ENCODE results near the gene EP300.
"Not testable (repeated sequence)": the region's sequence is repeated elsewhere in the genome, so short reads cannot be mapped to it uniquely, and the experiment has no call there.

EP300 gene

GRCh38 chr22:41092023-41092817 lies at the start of gene EP300:
TSS of gene EP300 (plus strand) at chr22:41092592. CDS start at chr22:41093005, 413 bp downstream.
- H3K4me3 ChIP-seq (ENCODE audit: low read length), result peak within 1 kb of the TSS; percentile 83
- TF ChIP-seq, protein P1, sequence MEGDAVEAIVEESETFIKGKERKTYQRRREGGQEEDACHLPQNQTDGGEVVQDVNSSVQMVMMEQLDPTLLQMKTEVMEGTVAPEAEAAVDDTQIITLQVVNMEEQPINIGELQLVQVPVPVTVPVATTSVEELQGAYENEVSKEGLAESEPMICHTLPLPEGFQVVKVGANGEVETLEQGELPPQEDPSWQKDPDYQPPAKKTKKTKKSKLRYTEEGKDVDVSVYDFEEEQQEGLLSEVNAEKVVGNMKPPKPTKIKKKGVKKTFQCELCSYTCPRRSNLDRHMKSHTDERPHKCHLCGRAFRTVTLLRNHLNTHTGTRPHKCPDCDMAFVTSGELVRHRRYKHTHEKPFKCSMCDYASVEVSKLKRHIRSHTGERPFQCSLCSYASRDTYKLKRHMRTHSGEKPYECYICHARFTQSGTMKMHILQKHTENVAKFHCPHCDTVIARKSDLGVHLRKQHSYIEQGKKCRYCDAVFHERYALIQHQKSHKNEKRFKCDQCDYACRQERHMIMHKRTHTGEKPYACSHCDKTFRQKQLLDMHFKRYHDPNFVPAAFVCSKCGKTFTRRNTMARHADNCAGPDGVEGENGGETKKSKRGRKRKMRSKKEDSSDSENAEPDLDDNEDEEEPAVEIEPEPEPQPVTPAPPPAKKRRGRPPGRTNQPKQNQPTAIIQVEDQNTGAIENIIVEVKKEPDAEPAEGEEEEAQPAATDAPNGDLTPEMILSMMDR (conservative IDR thresholded peaks at IDR 0.05; ENCODE audit: low read depth, low read length), result no peak
- DNase-seq (ENCODE audit: low read depth), result no peak

GRCh38 chr22:41043722-41044121 lies 48.7 kb upstream of the EP300 start:
- TF ChIP-seq, protein P1 (conservative IDR thresholded peaks at IDR 0.05; ENCODE audit: low read depth, low read length), result no peak
- no peak overlapping the region for H3K4me3 ChIP-seq (ENCODE audit: low read length)
- no peak for DNase-seq (ENCODE audit: low read depth)

DNA sequence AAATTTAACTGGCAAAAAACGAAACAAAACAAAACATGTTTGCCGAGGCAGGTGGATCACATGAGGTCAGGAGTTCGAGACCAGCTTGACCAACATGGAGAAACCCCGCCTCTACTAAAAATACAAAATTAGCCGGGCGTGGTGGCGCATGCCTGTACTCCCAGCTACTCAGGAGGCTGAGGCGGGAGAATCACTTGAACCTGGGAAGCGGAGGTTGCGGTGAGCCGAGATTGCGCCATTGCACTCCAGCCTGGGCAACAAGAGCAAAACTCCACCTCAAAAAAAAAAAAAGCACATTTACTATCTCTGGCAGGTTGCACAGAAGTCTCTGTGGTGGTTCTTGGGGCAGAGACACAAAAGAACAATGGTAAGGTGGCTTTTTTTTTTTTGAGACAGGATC lies 46.8 kb upstream of the EP300 start:
- not testable (repeated sequence) for H3K4me3 ChIP-seq (ENCODE audit: low read length); DNase-seq (ENCODE audit: low read depth)

- H3K4me3 ChIP-seq (ENCODE audit: low read length), result no peak overlapping the region
- TF ChIP-seq, protein P1 (conservative IDR thresholded peaks at IDR 0.05; ENCODE audit: low read depth, low read length), result no peak
- no peak for DNase-seq (ENCODE audit: low read depth)
Measured at GRCh38 chr22:41047801-41048211, 44.6 kb upstream of the EP300 start.

DNA sequence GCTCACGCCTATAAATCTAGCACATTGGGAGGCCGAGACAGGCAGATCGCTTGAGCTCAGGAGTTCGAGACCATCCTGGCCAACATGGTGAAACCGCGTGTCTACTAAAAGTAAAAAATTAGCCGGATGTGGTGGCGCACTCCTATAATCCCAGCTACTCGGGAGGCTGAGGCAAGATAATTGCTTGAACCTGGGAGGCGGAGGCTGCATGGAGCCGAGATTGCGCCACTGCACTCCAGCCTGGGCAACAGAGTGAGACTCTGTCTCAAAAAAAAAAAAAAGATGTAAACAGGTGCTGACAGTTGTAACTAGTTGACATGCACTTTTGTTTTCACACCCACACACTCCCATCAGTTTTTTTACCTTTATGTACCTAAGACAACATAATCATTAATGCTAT lies 44.0 kb upstream of the EP300 start:
- H3K4me3 ChIP-seq (ENCODE audit: low read length), result not testable (repeated sequence)

DNA sequence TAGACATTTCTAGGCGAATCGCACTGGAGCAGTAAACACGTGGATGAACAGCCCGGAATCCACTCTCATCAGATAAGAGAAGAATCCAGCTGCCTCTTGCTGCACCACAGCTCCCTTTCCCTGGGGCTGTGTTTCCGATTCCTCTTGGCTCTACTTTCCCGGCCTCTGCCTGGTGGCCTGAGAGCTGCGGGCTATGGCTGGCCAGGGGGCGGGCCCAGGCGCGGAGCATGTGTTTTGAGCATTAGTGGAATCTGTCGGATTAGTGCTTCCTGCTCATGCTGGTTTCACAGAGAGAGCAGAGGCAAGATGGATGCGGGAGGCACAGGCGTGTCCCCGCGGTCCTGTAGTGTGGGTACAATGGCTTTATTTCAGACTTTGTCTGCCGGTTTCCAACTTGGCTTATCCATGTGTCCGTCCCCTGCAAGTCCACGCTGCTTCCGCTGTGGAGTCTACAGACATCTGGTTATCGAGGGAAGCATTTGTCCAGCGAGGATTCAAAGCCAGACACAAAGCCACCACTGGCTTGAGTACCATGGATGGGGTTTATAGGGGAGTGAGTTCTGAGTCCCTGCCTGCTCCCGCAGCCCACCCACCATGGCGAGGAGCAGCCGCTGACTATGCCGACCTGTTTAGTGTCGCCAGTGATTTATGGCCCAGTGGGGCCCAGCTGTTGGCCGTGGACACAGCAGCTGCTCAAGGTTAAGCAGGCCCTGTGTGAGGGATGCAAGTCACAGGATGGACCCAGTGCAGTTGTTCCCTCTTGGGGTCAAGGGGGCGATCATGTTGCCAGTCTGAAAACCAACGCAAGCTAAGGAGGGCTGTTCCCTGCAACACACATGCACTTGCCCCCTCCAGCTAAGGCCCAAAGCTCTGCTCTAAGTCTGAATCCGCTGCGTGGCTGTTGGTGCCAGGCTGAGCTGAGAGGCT lies 43.3 kb upstream of the EP300 start:
- TF ChIP-seq, protein P1 (conservative IDR thresholded peaks at IDR 0.05; ENCODE audit: low read depth, low read length), result no peak
- DNase-seq (ENCODE audit: low read depth), result peak; percentile 54
- H3K4me3 ChIP-seq (ENCODE audit: low read length), result peak overlapping the region; percentile 15

More for the DNA sequence above, 44.0 kb upstream of the EP300 start:
- not testable (repeated sequence) for DNase-seq (ENCODE audit: low read depth)

DNA sequence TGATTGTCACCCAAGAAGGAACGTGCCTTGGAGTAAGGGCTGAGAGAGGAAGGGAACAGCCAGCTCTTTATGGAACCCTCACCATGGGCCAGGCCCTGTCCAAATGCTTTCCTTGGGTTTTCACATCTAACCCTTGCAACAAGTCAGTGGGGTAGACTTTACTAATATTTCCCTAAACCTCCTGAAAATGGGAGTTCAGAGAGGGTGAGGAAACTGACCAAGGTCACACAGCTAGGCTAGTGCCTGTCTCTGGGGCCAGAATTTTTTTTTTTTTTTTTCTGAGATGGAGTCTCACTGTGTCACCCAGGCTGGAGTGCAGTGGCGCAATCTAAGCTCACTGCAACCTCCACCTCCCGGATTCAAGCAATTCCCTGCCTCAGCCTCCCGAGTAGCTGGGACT lies 42.6 kb upstream of the EP300 start:
- H3K4me3 ChIP-seq (ENCODE audit: low read length); DNase-seq (ENCODE audit: low read depth): not testable (repeated sequence)

- TF ChIP-seq, protein P1 (conservative IDR thresholded peaks at IDR 0.05; ENCODE audit: low read depth, low read length), result no peak
- no peak for DNase-seq (ENCODE audit: low read depth)
- H3K4me3 ChIP-seq (ENCODE audit: low read length), result no peak overlapping the region
Measured at GRCh38 chr22:41050883-41051282, 41.5 kb upstream of the EP300 start.

Measured in retinal pigment epithelial cell (primary cell).